Measurements from ENCODE around the gene GFER.

GFER gene

DNA sequence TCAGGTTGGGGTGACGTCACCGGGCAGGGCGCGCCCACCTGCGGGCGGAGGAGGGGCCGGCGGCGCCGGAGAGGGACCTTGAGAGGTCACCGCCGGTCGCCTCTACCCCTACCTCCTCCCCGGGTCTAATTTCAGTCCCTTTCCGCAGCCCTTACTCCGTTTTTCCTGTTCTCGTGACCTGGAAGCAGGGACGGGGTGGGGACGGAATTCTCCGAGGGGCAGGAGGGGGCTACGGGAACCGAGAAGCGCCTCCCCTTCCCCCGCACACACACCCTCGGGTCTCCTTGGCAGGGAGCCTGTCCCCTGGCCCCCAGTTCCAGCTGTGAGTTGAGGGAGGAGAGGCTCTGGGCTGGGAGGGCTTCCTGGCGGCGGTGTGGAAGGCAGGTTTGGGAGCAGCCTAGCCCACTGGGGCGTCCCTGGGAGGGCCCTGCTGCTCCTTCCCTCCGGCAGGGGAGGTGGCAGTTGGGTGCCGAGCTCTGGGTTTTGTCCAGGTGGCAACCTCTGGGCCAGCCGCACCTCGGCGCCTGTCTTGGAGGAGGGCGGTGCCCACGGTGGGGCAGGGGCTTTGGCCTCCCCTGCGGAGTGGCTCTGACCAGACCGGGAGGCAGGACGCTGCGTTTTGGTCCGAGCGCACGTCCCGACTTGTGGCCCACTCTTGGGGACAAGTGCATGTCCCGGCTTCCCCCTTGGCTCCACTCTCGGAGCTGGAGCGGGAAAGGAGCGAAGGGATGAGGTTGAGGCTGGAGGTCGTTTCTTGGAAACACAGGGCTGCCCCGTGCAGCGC is 6.5 kb downstream of the GFER start:
- DNase-seq (ENCODE audit: low read depth in 2 of 2), result no peak

DNA sequence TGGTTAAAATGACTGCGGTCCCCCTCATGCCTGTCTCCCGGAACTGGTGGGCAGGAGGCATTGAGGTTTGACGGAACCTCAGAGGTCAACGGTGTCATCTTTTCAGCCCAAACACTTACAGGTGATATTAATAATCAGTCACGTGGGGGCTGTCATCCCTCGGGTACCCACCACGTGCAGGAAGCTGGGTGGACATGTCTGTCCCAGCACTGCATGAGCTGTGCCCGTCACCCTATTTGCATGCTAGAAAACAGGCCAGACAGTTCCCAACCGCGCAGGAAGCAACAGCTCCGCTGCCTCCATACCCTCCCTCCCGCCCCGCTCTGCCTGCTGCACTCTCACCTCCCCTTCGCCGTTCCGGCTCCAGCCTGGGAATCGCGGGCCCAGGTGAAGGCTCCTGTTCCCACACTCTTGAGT is 7.2 kb downstream of the GFER start:
- no peak for DNase-seq (ENCODE audit: low read depth in 2 of 2)

- DNase-seq (ENCODE audit: low read depth in 2 of 2), result no peak
These were observed 7.6 kb downstream of the GFER start for GRCh38 chr16:1991588-1991947.

- peak; percentile 83 to 85 for DNase-seq (ENCODE audit: low read depth in 2 of 2)
These were observed 8.1 kb downstream of the GFER start for GRCh38 chr16:1991948-1992703.

- no peak for DNase-seq (ENCODE audit: low read depth in 2 of 2)
These were observed 8.8 kb downstream of the GFER start for GRCh38 chr16:1992704-1993317.

GRCh38 chr16:1993731-1994131 is 9.7 kb downstream of the GFER start:
- DNase-seq (ENCODE audit: low read depth in 2 of 2), result no peak

DNA sequence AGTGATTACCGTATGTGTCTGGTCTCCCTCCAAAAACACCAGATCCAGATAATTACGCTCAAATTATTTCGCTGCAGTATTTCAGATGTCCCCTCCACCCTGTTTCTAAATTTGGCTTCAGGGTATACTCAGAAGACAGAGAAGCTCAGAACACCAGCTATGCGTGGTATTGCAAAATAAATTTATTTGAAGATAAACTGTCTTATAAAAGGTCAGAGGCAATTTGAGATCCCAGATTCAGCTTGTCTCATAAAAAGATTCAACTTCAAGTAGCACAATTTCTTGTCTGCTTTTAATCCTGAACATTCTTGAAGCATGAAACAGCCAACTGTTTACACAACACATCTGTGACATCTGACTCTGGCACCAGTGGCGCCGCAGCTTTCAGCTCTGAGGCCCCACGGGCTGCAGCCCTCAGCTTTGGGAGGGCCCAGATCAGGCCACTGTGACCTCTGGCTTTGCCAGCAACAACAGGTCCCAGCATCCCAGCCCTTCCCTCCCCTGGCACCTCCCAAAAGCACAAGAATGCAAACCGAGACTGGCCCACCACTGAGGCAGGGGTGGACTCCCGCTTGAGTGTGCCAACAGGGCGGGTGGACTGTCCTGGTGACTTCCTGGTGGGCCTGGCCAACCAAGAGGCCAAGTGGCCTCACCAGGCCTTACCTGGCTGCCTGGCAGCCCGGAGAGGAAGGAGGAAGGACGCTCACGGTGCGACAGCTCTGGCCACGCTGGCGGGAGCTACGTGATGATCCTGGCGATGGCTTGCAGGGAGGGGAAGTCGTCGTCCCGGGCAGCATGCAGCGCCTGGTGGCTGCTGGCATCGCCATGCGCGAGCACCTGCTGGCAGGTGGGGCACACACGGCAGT is 13.7 kb downstream of the GFER start:
- DNase-seq (ENCODE audit: low read depth in 2 of 2), result no peak

DNA sequence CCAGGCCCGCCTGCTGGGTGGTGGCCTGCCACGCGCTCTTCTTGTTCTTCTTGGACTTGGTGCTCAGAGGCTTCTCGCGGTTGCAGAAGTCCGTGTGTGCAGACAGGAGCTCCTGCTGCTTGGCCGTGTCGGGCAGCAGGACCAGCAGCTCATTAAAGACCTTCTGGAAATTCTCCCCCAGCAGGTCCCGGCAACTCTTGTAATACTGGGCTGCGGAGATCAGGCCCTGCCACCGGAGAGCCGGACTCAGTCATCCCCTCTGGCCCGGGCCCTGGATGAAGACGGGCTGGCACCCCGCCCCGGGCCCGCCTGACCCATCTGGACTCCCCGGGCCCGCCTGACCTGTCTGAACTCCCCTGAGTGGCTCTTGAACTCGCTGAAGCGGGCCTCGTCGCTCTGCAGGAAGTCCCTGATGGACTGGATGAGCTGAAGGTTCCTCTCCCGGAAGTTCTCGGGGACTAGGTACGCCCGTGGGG is 14.4 kb downstream of the GFER start:
- DNase-seq (ENCODE audit: low read depth in 2 of 2), result no peak

DNA sequence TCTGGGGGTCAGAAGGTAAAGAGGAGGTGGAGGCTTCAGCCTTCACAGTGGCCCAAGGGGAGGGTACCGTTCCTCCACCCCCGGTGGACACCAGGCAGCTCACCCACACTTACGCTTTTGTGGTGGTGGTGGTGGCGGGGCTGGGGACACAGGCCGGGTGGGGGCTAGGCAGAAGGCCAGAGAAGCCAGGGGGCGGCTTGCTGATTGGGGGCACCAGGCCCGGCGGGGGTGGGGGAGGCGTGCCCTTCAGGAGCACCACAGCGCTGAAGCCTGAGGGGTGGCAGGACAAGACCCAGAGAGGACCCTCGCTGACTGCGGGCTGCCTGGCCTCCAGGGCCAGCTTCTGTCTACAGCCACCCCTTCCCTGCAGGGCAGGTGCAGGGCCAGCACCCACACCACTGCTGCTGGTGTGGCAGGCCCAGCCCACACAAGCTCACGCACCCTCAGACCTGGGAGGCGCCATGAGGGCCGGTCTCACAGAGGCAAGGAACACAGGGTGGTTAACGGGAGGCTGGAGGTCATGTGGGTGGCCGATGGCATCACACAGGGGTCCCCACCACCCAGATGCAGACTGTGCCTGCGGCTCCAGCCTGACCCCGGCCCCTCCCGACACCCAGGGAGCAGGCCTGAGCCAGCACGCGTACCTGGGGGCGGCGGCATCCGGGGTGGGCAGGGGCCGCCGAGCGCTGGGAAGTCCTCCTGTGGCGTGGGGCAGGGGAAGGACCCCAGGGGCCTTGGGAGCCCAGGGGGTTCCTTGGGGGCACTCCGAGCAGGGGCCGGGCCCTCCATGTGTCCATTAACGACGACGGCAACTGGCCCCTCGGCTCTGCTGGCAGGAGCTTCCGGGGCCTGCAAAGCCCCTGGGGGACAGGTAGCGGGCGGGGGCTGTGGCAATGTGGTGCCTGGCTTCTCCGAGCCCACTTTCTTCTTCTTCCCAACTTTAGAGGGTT is 15.1 kb downstream of the GFER start:
- no peak for DNase-seq (ENCODE audit: low read depth in 2 of 2)

DNA sequence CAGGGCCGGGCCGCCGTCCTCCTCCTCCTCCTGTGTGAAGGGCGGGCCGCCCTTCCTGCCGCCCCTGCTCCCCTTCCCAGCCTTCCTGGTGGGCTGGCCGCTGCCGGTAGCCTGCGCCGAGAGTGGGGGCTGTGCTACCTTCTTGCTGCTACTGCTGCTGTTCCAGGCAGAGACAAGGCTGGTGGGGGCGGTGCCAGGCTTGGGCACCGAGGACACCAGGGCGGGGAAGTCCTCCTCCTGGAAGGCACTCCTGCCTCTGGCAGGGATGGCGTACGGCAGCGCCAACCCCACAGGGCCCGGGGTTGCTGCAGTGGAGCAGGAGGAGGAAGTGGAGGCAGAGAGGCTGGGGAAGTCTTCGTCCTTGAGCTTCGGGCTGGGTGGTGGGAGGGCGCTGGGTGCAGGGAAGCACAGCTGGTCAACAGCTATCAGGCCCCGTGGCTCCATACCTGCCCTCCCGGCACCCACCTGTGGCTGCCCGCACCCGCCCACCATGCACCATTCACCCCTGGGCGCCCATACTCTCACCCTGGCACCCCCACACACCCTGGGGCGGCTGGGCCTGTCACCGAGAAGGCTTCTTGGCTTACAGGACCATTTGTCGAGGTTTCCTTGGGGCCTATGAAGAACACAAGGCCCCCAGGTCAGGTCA is 16.0 kb downstream of the GFER start:
- no peak for DNase-seq (ENCODE audit: low read depth in 2 of 2)

DNA sequence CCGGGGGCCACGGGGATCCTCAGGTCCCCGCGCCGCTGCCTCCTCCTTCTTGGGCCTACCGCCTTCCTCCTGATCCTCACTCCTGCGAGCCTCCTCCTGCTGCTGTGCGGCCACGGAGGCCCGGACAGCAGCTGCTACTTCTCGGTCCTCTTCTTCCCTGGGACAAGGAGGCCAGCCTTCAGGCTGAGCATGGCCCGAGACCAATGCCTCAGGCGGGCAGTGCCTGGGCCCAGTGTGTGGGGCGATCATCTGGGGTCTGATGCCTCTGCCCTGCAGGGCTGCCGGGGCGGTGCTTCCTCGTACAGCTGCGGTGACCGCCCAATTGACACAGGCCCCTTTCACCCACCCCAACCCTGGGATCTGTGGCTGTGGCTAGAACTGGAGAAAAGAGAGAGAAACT is 17.0 kb downstream of the GFER start:
- no peak for DNase-seq (ENCODE audit: low read depth in 2 of 2)

- DNase-seq (ENCODE audit: low read depth in 2 of 2), result no peak
These were observed 17.7 kb downstream of the GFER start for GRCh38 chr16:2001456-2002355.

GRCh38 chr16:2002406-2003230 is 18.6 kb downstream of the GFER start:
- no peak for DNase-seq (ENCODE audit: low read depth in 2 of 2)

DNA sequence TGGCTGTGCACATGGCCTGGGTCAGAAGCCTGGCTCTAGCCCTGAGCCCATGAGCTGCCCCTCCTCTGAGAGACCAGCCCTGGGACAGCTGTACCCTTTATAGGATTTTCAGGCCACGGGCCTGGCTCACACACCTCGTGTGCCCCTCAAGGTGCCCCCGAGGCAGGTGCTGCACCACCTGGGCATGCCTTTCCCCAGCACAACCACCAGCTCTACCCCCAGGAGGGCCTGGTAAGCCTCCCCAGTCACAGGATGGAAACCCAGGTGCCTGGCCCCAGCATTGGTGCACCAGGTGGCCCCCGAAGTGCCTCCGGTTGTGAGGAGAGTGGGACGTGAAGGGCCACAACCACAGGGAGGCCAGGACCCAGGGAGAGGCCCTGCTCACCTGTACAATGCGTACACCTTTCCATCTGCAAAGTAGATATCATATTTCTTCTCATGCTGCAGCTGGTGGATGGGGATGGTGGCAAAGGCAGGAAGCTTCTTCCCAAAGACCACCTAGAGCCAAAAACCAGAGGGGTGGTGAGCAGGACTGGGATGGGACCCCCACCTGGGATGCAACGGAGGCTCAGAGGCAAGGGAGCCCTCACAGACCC is 19.3 kb downstream of the GFER start:
- no peak for DNase-seq (ENCODE audit: low read depth in 2 of 2)

DNA sequence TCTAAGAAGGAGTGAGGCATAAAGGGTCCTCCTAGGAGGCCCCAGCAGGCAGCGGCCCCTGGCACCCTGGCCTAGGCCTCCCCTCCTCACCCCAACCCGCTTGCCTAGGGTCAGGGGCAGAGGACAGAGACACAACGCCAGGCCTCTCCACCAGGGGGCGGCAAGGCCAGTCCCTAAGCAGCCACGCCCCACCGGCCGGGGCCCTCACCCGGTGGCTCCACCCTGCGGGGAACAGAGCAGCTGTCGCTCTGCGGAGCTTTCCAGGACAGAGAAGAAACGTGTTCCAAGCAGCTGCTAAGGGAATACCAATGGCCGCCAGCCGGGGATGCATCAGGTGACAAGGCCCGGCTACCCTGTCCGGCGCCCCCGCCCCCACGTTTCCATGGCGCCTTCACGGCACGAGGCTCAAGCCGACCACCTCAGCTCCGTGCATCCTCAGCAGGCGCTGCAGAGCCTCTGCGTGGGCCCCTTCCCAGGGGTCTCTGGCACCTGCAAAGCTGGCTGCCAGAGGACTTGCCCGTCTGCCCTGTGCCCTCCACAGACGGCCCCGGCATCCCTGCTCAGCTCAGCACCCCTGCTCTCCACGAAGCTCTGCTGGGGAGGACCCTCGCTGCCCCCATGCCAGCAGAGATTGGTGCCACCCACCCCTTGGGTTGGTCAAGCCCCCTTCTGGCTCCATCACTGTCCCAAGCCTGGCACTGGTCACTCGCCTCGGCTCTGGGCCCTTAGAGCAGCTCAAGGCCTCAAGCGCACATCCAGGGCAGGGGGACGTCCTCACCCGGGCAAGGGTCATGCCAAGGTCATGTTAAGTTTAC is 20.0 kb downstream of the GFER start:
- DNase-seq (ENCODE audit: low read depth in 2 of 2), result peak; percentile 39 to 44

DNA sequence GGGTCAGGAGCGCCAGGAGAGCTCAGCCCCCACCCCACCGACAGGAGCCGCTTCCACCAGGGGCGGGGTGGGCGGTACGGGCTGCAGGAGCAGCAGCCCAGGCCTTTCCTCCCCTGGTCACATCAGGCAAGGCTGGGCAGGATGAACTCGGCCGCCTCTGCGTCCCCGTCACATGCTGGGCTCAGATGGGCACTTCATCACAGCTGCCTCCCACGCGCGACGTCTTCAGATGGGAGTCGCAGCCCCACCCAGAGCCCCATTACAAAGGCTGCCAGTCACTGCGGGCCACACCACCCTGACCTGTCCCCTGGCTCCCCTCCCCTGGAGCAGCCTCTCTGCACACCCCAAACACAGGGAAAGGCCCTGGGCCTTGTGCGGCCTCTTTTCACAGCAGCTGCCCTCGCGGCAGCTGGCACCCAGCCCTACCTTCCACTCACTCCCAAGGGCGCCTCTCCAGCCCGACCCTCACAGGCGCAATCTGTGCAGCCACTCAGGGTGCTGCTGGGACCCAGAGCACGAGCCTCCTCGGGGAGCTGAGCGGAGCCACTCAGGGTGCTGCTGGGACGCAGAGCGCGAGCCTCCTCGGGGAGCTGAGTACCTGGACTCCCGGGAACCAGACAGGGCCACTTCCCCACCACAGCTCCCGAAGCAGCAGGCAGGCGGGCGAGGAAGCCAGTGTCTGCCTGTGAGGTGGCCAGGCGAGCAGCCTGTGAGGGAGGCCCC is 21.0 kb downstream of the GFER start:
- no peak for DNase-seq (ENCODE audit: low read depth in 2 of 2)
